Bronchial epithelial cell (primary cell): Measurements from ENCODE around the gene RAB40B. TPM values are rescaled to one million over a fixed set of nuclear protein-coding genes. Genes with fewer than 3 reads are reported as not detected.

ENCODE experiments used
- DNase-seq: peaks from one replicate; pipeline ENCODE4 v3.0.0-alpha.2; 2010; ENCODE audit warnings: low read depth
- FAIRE-seq: peaks from 2 replicates; lab custom pipeline; 2011; peaks lifted over from hg19 to GRCh38; lab: Jason Lieb, UNC
- H3K27me3 ChIP-seq: 2 replicates; pipeline ENCODE4 v1.5.1; 2011; ENCODE audit warnings: low read length; ENCODE audit not compliant: control insufficient read depth, insufficient read depth
- H3K36me3 ChIP-seq: 2 replicates; pipeline ENCODE4 v1.5.1; 2011; ENCODE audit warnings: low read length; ENCODE audit not compliant: control insufficient read depth, insufficient read depth
- H3K4me3 ChIP-seq: 2 replicates; pipeline ENCODE4 v1.5.1; 2011; ENCODE audit warnings: mild to moderate bottlenecking, low read depth, low read length, control low read depth
- CTCF ChIP-seq: IDR thresholded peaks from 2 replicates; pipeline ENCODE4 v1.5.1; 2011; ENCODE audit warnings: mild to moderate bottlenecking, moderate library complexity, low read length, control low read depth, inconsistent platforms; ENCODE audit not compliant: insufficient read depth, severe bottlenecking
- total RNA-seq: library from RNA; depleted of rRNA; stranded (reverse); fragments of >200 nt; gene quantifications from 2 replicates; pipeline ENCODE4 v1.2.1, GENCODE V29; 2014

RAB40B gene
- total RNA-seq, 1 donor from 2014 or later, result 3.4 TPM

GRCh38 chr17:82608816-82609215 is 89.7 kb downstream of the RAB40B start:
- no peaks in the 10 kb centered on the region for H3K27me3 ChIP-seq
- no peak overlapping the region for H3K4me3 ChIP-seq
- TF ChIP-seq CTCF, result no peak
- FAIRE-seq (no peak), DNase-seq (no peak)
- H3K36me3 ChIP-seq, result peaks cover 3% of the 10 kb centered on the region

GRCh38 chr17:82605939-82606600 is 92.4 kb downstream of the RAB40B start:
- no peak for FAIRE-seq

More at GRCh38 chr17:82605939-82606600, 92.4 kb downstream of the RAB40B start:
- H3K36me3 ChIP-seq, result peaks cover 18% of the 10 kb centered on the region
- peak; percentile 80 for DNase-seq
- H3K4me3 ChIP-seq, result no peak overlapping the region
- H3K27me3 ChIP-seq, result no peaks in the 10 kb centered on the region
- no peak for TF ChIP-seq CTCF

Other genes with a start within 250 kb of the RAB40B start
- gene CYBC1, start 247.9 kb downstream of the RAB40B start, total RNA-seq, result 31.3 and 33.8 TPM in 2 replicates
- 40.0 and 40.1 TPM in 2 replicates for gene NARF, start 240.0 kb downstream of the RAB40B start, total RNA-seq
- gene FOXK2, start 179.0 kb downstream of the RAB40B start, total RNA-seq, result 38.8 and 44.0 TPM in 2 replicates
- 90.8 and 94.7 TPM in 2 replicates for gene WDR45B, start 50.3 kb downstream of the RAB40B start, total RNA-seq
- 21.3 and 23.9 TPM in 2 replicates for gene FN3KRP, start 18.0 kb upstream of the RAB40B start, total RNA-seq
- gene FN3K, start 36.9 kb upstream of the RAB40B start, total RNA-seq, result 3.7 and 4.5 TPM in 2 replicates
- gene TBCD, start 53.4 kb upstream of the RAB40B start, total RNA-seq, result 22.6 and 23.3 TPM in 2 replicates
- 3.2 and 13.8 TPM in 2 replicates for gene ZNF750, start 141.3 kb upstream of the RAB40B start, total RNA-seq